MM.1S (cell line): ENCODE data around the gene NOS3.

Source experiments
- CTCF ChIP-seq: fragments of 300-600 bp; sonication (generic); IDR thresholded peaks from 2 replicates; pipeline ENCODE4 v1.5.1; 2016; ENCODE audit warnings: antibody characterized with exemption, low read length, mixed read lengths
- EZH2phosphoT487 ChIP-seq: fragments of 300-600 bp; sonication (generic); IDR thresholded peaks from 2 replicates; pipeline ENCODE4 v1.6.1; 2018; ENCODE audit warnings: antibody characterized with exemption, low read length

GRCh38 chr7:151056283-151056665 lies 65.5 kb downstream of the NOS3 start:
- TF ChIP-seq EZH2phosphoT487 (no peak), CTCF (no peak)
